Spleen (tissue), 7 donors: Measurements from ENCODE around the gene CACNA2D4.

Experiments
- POLR2A ChIP-seq, 3 donors: fragments of 450-650 bp; IDR thresholded peaks; one replicate each; pipeline ENCODE4 v1.5.1; 2017; ENCODE audit warnings: antibody characterized with exemption in 3 of 3, mild to moderate bottlenecking in 1 of 3
- POLR2AphosphoS5 ChIP-seq, 3 donors: sonication (generic); formaldehyde crosslinking; IDR thresholded peaks; one replicate each; pipeline ENCODE4 v1.5.1; 2017; ENCODE audit warnings: antibody characterized with exemption in 3 of 3
- TF ChIP-seq, protein P1 (sequence below), 11 experiments: fragments of 200-600 bp in 7 of 11; fragments of 450-650 bp in 4 of 11; sonication (generic) in 4 of 11; IDR thresholded peaks in 8 of 11; conservative IDR thresholded peaks in 3 of 11; 1 replicate in 7 of 11; 2 replicates in 4 of 11; pipeline versions ENCODE4 v1.4.0 to v1.8.0; 2016 to 2021; ENCODE audit warnings: antibody characterized with exemption in 11 of 11, inconsistent platforms in 4 of 11, mild to moderate bottlenecking in 1 of 11
- donor health status: DM: no; HTN: no; CAD: no; lungs with moderate emphysema.
- donor health status: DM: no; HTN: no; CAD: no.
- donor health status: DM: no; HTN: no; CAD: no.

- TF ChIP-seq POLR2AphosphoS5 (IDR thresholded peaks at IDR 0.05): no peak
- TF ChIP-seq, protein P1, sequence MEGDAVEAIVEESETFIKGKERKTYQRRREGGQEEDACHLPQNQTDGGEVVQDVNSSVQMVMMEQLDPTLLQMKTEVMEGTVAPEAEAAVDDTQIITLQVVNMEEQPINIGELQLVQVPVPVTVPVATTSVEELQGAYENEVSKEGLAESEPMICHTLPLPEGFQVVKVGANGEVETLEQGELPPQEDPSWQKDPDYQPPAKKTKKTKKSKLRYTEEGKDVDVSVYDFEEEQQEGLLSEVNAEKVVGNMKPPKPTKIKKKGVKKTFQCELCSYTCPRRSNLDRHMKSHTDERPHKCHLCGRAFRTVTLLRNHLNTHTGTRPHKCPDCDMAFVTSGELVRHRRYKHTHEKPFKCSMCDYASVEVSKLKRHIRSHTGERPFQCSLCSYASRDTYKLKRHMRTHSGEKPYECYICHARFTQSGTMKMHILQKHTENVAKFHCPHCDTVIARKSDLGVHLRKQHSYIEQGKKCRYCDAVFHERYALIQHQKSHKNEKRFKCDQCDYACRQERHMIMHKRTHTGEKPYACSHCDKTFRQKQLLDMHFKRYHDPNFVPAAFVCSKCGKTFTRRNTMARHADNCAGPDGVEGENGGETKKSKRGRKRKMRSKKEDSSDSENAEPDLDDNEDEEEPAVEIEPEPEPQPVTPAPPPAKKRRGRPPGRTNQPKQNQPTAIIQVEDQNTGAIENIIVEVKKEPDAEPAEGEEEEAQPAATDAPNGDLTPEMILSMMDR (IDR thresholded peaks at IDR 0.05 in 8 of 11, conservative IDR thresholded peaks at IDR 0.05 in 3 of 11): no peak
- no peak for TF ChIP-seq POLR2A (IDR thresholded peaks at IDR 0.05)
These were observed 67.2 kb downstream of the CACNA2D4 start for GRCh38 chr12:1851151-1851701.
